OCI-LY7 (cell line): ENCODE results near the gene HCFC1R1. TPM values are rescaled to one million over a fixed set of nuclear protein-coding genes. Genes with fewer than 3 reads are reported as not detected.
"Not testable (repeated sequence)": the region's sequence is repeated elsewhere in the genome, so short reads cannot be mapped to it uniquely, and the experiment has no call there.

Experiments used
- BruUV-seq: library from RNA; stranded (reverse); fragments of 400-500 nt; replicated peaks from 2 replicates; lab custom pipeline; 2021; lab: Mats Ljungman, UMichigan
- CTCF ChIA-PET: fragments of 300-600 bp; sonication (Branson Sonifier 250); formaldehyde crosslinking; loops from one replicate; lab custom pipeline; 2022; ENCODE audit warnings: antibody characterized with exemption; ENCODE audit not compliant: unreplicated experiment; lab: Charles Lee
- POLR2A ChIA-PET: fragments of 300-600 bp; sonication (Branson Sonifier 250); formaldehyde crosslinking; loops from one replicate; lab custom pipeline; 2022; ENCODE audit warnings: antibody characterized with exemption; lab: Charles Lee
- DNase-seq: peaks from one replicate; pipeline ENCODE4 v3.0.0-alpha.2; 2015; ENCODE audit warnings: low spot score
- H2AFZ ChIP-seq: fragments of 200-600 bp; sonication (generic), shearing (Covaris generic); 2 replicates; pipeline ENCODE4 v1.6.1; 2014; ENCODE audit warnings: mild to moderate bottlenecking, antibody characterized with exemption, low read length, moderate library complexity
- H3K27ac ChIP-seq: fragments of 200-600 bp; sonication (generic); 2 replicates; pipeline ENCODE4 v1.5.1; 2014; ENCODE audit warnings: mixed run types, low read depth, mild to moderate bottlenecking, moderate library complexity, low read length, inconsistent platforms; ENCODE audit not compliant: poor library complexity, severe bottlenecking
- H3K36me3 ChIP-seq: fragments of 200-600 bp; sonication (generic); 2 replicates; pipeline ENCODE4 v1.6.1; 2014; ENCODE audit warnings: mild to moderate bottlenecking, antibody characterized with exemption, low read length, moderate library complexity, mixed read lengths; ENCODE audit not compliant: insufficient read depth
- H3K4me1 ChIP-seq: fragments of 200-600 bp; sonication (generic); 2 replicates; pipeline ENCODE4 v1.5.1; 2014; ENCODE audit warnings: mild to moderate bottlenecking, low read length; ENCODE audit not compliant: insufficient read depth, poor library complexity, severe bottlenecking
- H3K4me2 ChIP-seq: fragments of 200-600 bp; sonication (generic); 2 replicates; pipeline ENCODE4 v1.6.1; 2014; ENCODE audit warnings: mild to moderate bottlenecking, low read length
- H3K4me3 ChIP-seq: fragments of 200-600 bp; sonication (generic); 2 replicates; pipeline ENCODE4 v1.5.1; 2014; ENCODE audit warnings: mild to moderate bottlenecking, low read depth, low read length; ENCODE audit not compliant: poor library complexity, severe bottlenecking
- H3K79me2 ChIP-seq: fragments of 200-600 bp; sonication (generic); 2 replicates; pipeline ENCODE4 v1.6.1; 2016; ENCODE audit warnings: low read depth, mild to moderate bottlenecking, low read length, moderate library complexity, mixed read lengths; ENCODE audit not compliant: insufficient read depth
- H3K9me2 ChIP-seq: fragments of 200-600 bp; sonication (generic); 2 replicates; pipeline ENCODE4 v1.6.1; 2016; ENCODE audit warnings: mild to moderate bottlenecking, low read length, mixed read lengths; ENCODE audit not compliant: insufficient read depth
- H3K9me3 ChIP-seq: fragments of 200-600 bp; sonication (generic); 2 replicates; pipeline ENCODE4 v1.6.1; 2014; ENCODE audit warnings: mild to moderate bottlenecking, mixed run types, low read length, mixed read lengths
- H4K20me1 ChIP-seq: fragments of 200-600 bp; sonication (generic); 2 replicates; pipeline ENCODE4 v1.6.1; 2014; ENCODE audit warnings: mild to moderate bottlenecking, antibody characterized with exemption, low read length, moderate library complexity, mixed read lengths; ENCODE audit not compliant: insufficient read depth
- CTCF ChIP-seq: fragments of 200-600 bp; sonication (generic); conservative IDR thresholded peaks from 2 replicates; pipeline ENCODE4 v1.5.1; 2014; ENCODE audit warnings: mild to moderate bottlenecking, antibody characterized with exemption, low read length, moderate library complexity, mixed read lengths
- EZH2phosphoT487 ChIP-seq: fragments of 200-600 bp; sonication (generic); IDR thresholded peaks from 2 replicates; pipeline ENCODE4 v1.6.1; 2018; ENCODE audit warnings: low read depth, borderline replicate concordance, mild to moderate bottlenecking, mixed run types, antibody characterized with exemption, low read length, moderate library complexity, mixed read lengths
- intact Hi-C: fragments of 100-400 bp; cut with micrococcal nuclease; formaldehyde crosslinking; loops from one replicate; pipeline ENCODE4 v1.10.0; 2022; ENCODE audit not compliant: unreplicated experiment
- total RNA-seq, 2 experiments: library from RNA; depleted of rRNA in 1 of 2; stranded (reverse); fragments of >200 nt in 1 of 2; shearing (Covaris generic) in 1 of 2; gene quantifications; 2 replicates each; pipeline ENCODE4 v1.2.3, GENCODE V29; 2014 to 2022

Gene HCFC1R1
- total RNA-seq, 2 experiments from 2014 or later, result 29.1 to 39.4 TPM

GRCh38 chr16:3057181-3058138 lies 33.7 kb upstream of the HCFC1R1 start:
- Histone ChIP-seq H3K36me3 (no peaks in the 10 kb centered on the region), H3K4me1 (peaks cover 31% of the 10 kb centered on the region), H3K9me2 (no peaks in the 10 kb centered on the region), H3K27ac (no peak overlapping the region), H3K4me3 (peak overlapping the region; percentile 76), H3K9me3 (no peaks in the 10 kb centered on the region), H4K20me1 (no peaks in the 10 kb centered on the region), H2AFZ (no peak overlapping the region), H3K79me2 (no peaks in the 10 kb centered on the region), H3K4me2 (peak overlapping the region; percentile 75)
- DNase-seq, result no peak
- ChIA-PET CTCF (interaction anchor here (1.9 kb wide), 1 partner anchor 29 kb away, joined by 12 read pairs; no protein-coding TSS in a partner anchor), POLR2A (no interaction called here)
- no peak for TF ChIP-seq CTCF
- no peak for TF ChIP-seq EZH2phosphoT487
- BruUV-seq, result no TSS peak
- intact Hi-C loops, result loop anchor here (1.0 to 2.0 kb wide), 3 partner anchors 43 to 109 kb away; no protein-coding TSS in a partner anchor

GRCh38 chr16:3056336-3057180 lies 32.8 kb upstream of the HCFC1R1 start:
- POLR2A ChIA-PET, result interaction anchor here (0.5 to 0.8 kb wide), 2 partner anchors 10 to 44 kb away, joined by 3 to 4 read pairs; no protein-coding TSS in a partner anchor
- H3K9me3 ChIP-seq, result no peaks in the 10 kb centered on the region
- no peak overlapping the region for H3K4me2 ChIP-seq
- no peaks in the 10 kb centered on the region for H3K79me2 ChIP-seq
- DNase-seq, result no peak
- CTCF ChIA-PET, result no interaction called here
- TF ChIP-seq CTCF (no peak), EZH2phosphoT487 (no peak)
- H4K20me1 ChIP-seq, result no peaks in the 10 kb centered on the region
- no peak overlapping the region for H3K27ac ChIP-seq
- intact Hi-C loops, result no loop called here
- BruUV-seq, result no TSS peak
- H3K4me3 ChIP-seq, result no peak overlapping the region
- no peak overlapping the region for H2AFZ ChIP-seq
- H3K9me2 ChIP-seq, result no peaks in the 10 kb centered on the region
- no peaks in the 10 kb centered on the region for H3K36me3 ChIP-seq
- peaks cover 31% of the 10 kb centered on the region for H3K4me1 ChIP-seq

- CTCF ChIA-PET, H3K9me3 ChIP-seq, POLR2A ChIA-PET, H4K20me1 ChIP-seq, BruUV-seq, DNase-seq, H3K79me2 ChIP-seq, H3K9me2 ChIP-seq, intact Hi-C loops, H3K36me3 ChIP-seq, H2AFZ ChIP-seq, H3K4me3 ChIP-seq: not testable (repeated sequence)
- Histone ChIP-seq H3K4me1 (peaks cover 39% of the 10 kb centered on the region), H3K4me2 (peak overlapping the region; percentile 64), H3K27ac (peak overlapping the region; percentile 50)
These were observed 32.0 kb upstream of the HCFC1R1 start for GRCh38 chr16:3055734-3056115.
